ENCODE results near the gene RRN3.

GRCh38 chr16:15037745-15038144 is 56.3 kb downstream of the RRN3 start:
- no peak for TF ChIP-seq CTCF (IDR thresholded peaks at IDR 0.05; ENCODE audit: extremely low read depth in 1 of 2, insufficient read depth in 1 of 2, low read depth in 1 of 2, low read length in 2 of 2)
- no peak for TF ChIP-seq EZH2 (IDR thresholded peaks at IDR 0.05; ENCODE audit: borderline replicate concordance, low read depth, low read length, severe bottlenecking)
